ENCODE data around the gene TRIM24. TPM values are rescaled to one million over a fixed set of nuclear protein-coding genes. Genes with fewer than 3 reads are reported as not detected.

The TRIM24 gene
- total and polyA plus RNA-seq, 3 donors from 2014 or later: 38.7 to 63.2 (median 55.9) TPM

- Histone ChIP-seq H3K36me3 (ENCODE audit: low read depth, missing control alignments) (no peaks in the 10 kb centered on the region), H3K4me3 (no peak overlapping the region), H3K27ac (no peak overlapping the region), H3K4me1 (no peaks in the 10 kb centered on the region), H3K9me3 (no peaks in the 10 kb centered on the region), H3K27me3 (no peaks in the 10 kb centered on the region)
- DNase-seq: no peak
- intact Hi-C loops (cut with DNase I; ENCODE audit: low total_unique reads): no loop called here
- 89 to 99% methylated on average over 5 of the region's 5 CpGs for WGBS, 2 donors
- TF ChIP-seq POLR2A (IDR thresholded peaks at IDR 0.05) (no peak), CTCF (IDR thresholded peaks at IDR 0.05) (no peak)
These were observed 35.0 kb upstream of the TRIM24 start for GRCh38 chr7:138425026-138425425.

- Histone ChIP-seq H3K4me3 (no peak overlapping the region), H3K4me1 (no peaks in the 10 kb centered on the region), H3K36me3 (ENCODE audit: low read depth, missing control alignments) (no peaks in the 10 kb centered on the region), H3K27ac (no peak overlapping the region), H3K27me3 (no peaks in the 10 kb centered on the region), H3K9me3 (no peaks in the 10 kb centered on the region)
- 91 to 96% methylated on average over 5 of the region's 5 CpGs for WGBS, 2 donors
- no peak for TF ChIP-seq CTCF (IDR thresholded peaks at IDR 0.05)
- TF ChIP-seq POLR2A (IDR thresholded peaks at IDR 0.05): no peak
- intact Hi-C loops (cut with DNase I; ENCODE audit: low total_unique reads): no loop called here
- no peak for DNase-seq
These were observed 30.3 kb upstream of the TRIM24 start for GRCh38 chr7:138429577-138430250.

DNA sequence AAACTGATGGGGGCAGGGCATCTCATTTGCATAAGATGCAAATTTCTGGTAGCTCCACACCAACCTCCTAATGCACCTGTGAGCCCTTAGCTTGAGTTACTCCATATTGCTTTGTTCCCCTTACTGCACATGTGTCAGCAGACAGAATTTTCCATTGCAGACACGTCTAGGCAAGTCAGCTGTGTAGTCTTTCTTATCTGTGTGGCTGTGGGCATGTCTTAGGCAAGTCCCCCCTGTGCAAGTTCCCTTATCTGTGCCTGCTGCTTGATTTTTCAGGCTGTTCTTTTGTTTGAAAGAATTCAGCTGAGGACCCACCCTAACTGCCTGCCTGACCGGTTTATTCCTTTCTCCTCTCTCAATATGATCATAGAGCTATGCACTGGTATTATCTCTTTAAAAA, 28.5 kb upstream of the TRIM24 start:
- WGBS, 2 donors: 84 to 85% methylated on average over 2 of the region's 2 CpGs
- no peak overlapping the region for H3K4me3 ChIP-seq
- intact Hi-C loops (cut with DNase I; ENCODE audit: low total_unique reads): no loop called here
- H3K27me3 ChIP-seq: no peaks in the 10 kb centered on the region
- no peak for TF ChIP-seq POLR2A (IDR thresholded peaks at IDR 0.05)
- no peak for TF ChIP-seq CTCF (IDR thresholded peaks at IDR 0.05)
- no peak for DNase-seq
- no peaks in the 10 kb centered on the region for H3K36me3 ChIP-seq (ENCODE audit: low read depth, missing control alignments)
- no peaks in the 10 kb centered on the region for H3K4me1 ChIP-seq
- H3K27ac ChIP-seq: no peak overlapping the region
- no peaks in the 10 kb centered on the region for H3K9me3 ChIP-seq

DNA sequence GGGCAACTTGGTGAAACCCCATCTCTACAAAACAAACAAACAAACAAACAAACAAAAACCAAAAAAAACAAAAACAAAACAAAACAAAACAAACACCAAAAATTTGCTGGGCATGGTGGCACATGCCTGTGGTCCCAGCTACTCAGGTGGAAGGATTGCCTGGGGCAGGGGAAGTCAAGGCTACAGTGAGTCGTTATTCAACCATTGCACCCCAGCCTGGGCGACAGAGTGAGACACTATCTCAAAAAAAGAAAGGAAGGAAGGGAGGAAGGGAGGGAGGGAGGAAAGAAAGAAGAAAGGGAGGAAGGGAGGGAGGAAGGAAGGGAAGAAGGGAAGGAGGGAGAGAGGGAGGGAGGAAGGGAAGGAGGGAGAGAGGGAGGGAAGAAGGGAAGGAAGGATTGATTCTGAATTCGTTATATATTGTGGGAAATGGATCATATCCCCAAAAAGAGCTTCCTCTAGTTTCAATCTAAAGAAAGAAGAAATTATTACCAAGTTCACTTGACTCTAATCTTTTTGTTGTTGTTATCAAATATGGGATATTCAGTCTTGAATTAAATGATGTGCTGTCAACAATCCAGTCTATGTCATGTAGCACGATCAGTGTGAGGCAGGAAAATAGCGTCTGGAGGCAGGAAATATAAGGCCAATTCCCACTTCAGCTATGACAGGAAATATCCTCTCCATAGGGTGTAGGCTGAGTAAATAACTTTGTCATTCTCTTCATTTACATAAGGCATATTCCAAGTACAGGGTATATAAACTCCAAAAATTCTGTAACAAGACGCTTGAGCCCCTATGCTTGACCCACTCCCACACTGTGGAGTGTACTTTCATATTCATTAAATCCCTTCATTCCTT, 26.2 kb upstream of the TRIM24 start:
- Histone ChIP-seq H3K9me3 (no peaks in the 10 kb centered on the region), H3K27me3 (no peaks in the 10 kb centered on the region), H3K27ac (no peak overlapping the region), H3K4me1 (no peaks in the 10 kb centered on the region), H3K4me3 (no peak overlapping the region), H3K36me3 (ENCODE audit: low read depth, missing control alignments) (no peaks in the 10 kb centered on the region)
- intact Hi-C loops (cut with DNase I; ENCODE audit: low total_unique reads): no loop called here
- WGBS, 2 donors: 74 to 76% methylated on average over 6 of the region's 6 CpGs
- DNase-seq: no peak
- no peak for TF ChIP-seq POLR2A (IDR thresholded peaks at IDR 0.05)

GRCh38 chr7:138434597-138435019, 25.5 kb upstream of the TRIM24 start:
- no peaks in the 10 kb centered on the region for H3K4me1 ChIP-seq
- no peaks in the 10 kb centered on the region for H3K36me3 ChIP-seq (ENCODE audit: low read depth, missing control alignments)
- intact Hi-C loops (cut with DNase I; ENCODE audit: low total_unique reads): no loop called here
- H3K27ac ChIP-seq: no peak overlapping the region
- no peak for DNase-seq
- TF ChIP-seq CTCF (IDR thresholded peaks at IDR 0.05) (no peak), POLR2A (IDR thresholded peaks at IDR 0.05) (no peak)
- 83 to 89% methylated on average over 2 of the region's 2 CpGs for WGBS, 2 donors
- H3K9me3 ChIP-seq: no peaks in the 10 kb centered on the region
- H3K4me3 ChIP-seq: no peak overlapping the region
- no peaks in the 10 kb centered on the region for H3K27me3 ChIP-seq

Data from testis (tissue), 3 donors.